ENCODE results near the gene NAGK. TPM values are rescaled to one million over a fixed set of nuclear protein-coding genes. Genes with fewer than 3 reads are reported as not detected.

NAGK gene
- total and polyA plus RNA-seq, 2 of the 8 experiments (the other 6 are each of a cell fraction or from before 2014, with no cell fraction given) = 57.9 to 59.9 TPM

- ChIA-PET POLR2A (ENCODE audit: partially characterized antibody) (no interaction called here), CTCF (ENCODE audit: partially characterized antibody) (no interaction called here)
- WGBS, 2 experiments (ENCODE audit: extremely low coverage in 1 of 2, insufficient coverage in 1 of 2, insufficient read length in 1 of 2, insufficient replicate concordance in 2 of 2, low coverage in 1 of 2, low lambda C conversion rate in 2 of 2, missing lambda C conversion rate in 1 of 2) = 85% methylated on average over 20 of the region's 36 CpGs; no CpG with 5 or more reads in 1 of the 2 experiments
- H4K20me1 ChIP-seq (replicated peaks in 1 of 2; ENCODE audit: control insufficient read depth in 1 of 2, insufficient read depth in 2 of 2, low read length in 2 of 2) = no peaks in the 10 kb centered on the region
- H2BK15ac ChIP-seq (ENCODE audit: low read length) = no peak overlapping the region
- no peak overlapping the region for H2BK20ac ChIP-seq (ENCODE audit: low read length)
- no peak overlapping the region for H3K27ac ChIP-seq (ENCODE audit: low read depth, low read length)
- no peaks in the 10 kb centered on the region for H3K79me1 ChIP-seq (ENCODE audit: low read depth, low read length)
- no peak overlapping the region for H3K14ac ChIP-seq (ENCODE audit: insufficient read length)
- H3K56ac ChIP-seq (replicated peaks; ENCODE audit: insufficient read length, low read depth, low read length) = no peak overlapping the region
- no peaks in the 10 kb centered on the region for H3K4me1 ChIP-seq (replicated peaks in 1 of 4; ENCODE audit: control insufficient read depth in 3 of 4, insufficient read depth in 4 of 4, low read length in 3 of 4)
- no peak overlapping the region for H2BK120ac ChIP-seq (replicated peaks; ENCODE audit: low read depth, low read length)
- no peak overlapping the region for H2AK5ac ChIP-seq (ENCODE audit: low read depth, low read length)
- no peak overlapping the region for H3K9ac ChIP-seq (replicated peaks in 1 of 4; ENCODE audit: extremely low read depth in 1 of 4, low read depth in 3 of 4, low read length in 3 of 4)
- no peak overlapping the region for H2AFZ ChIP-seq (ENCODE audit: low read length)
- no peak overlapping the region for H2BK12ac ChIP-seq (ENCODE audit: low read depth, low read length)
- H3K79me2 ChIP-seq (ENCODE audit: control insufficient read depth in 1 of 2, insufficient read depth in 2 of 2, low read length in 2 of 2) = no peaks in the 10 kb centered on the region
- H3K27me3 ChIP-seq (replicated peaks in 1 of 4; ENCODE audit: control insufficient read depth in 3 of 4, extremely low read depth in 1 of 4, insufficient read depth in 3 of 4, low read length in 3 of 4) = no peaks in the 10 kb centered on the region
- H3K4me2 ChIP-seq (ENCODE audit: insufficient read depth in 1 of 2, low read depth in 2 of 2, low read length in 2 of 2) = no peak overlapping the region
- DNase-seq (ENCODE audit: low read depth in 1 of 2, low spot score in 2 of 2) (no peak), FAIRE-seq (no peak)
- no peak overlapping the region for H4K5ac ChIP-seq (ENCODE audit: insufficient read length, low read depth, low read length)
- TF ChIP-seq POLR2A (IDR thresholded peaks at IDR 0.05; ENCODE audit: control extremely low read depth in 1 of 2, low read depth in 2 of 2, low read length in 2 of 2) (no peak), TBP (IDR thresholded peaks at IDR 0.05; ENCODE audit: low read depth, low read length) (no peak), CBX8 (IDR thresholded peaks at IDR 0.05; ENCODE audit: borderline replicate concordance, low read depth, low read length) (no peak), NRF1 (IDR thresholded peaks at IDR 0.05; ENCODE audit: low read depth, low read length) (no peak), SUZ12 (IDR thresholded peaks at IDR 0.05; ENCODE audit: low read length) (no peak), SRF (IDR thresholded peaks at IDR 0.05; ENCODE audit: low read depth, low read length) (no peak)
- no peak overlapping the region for H3K4ac ChIP-seq (replicated peaks; ENCODE audit: insufficient read length, low read depth, low read length)
- H4K8ac ChIP-seq (ENCODE audit: extremely low read depth, insufficient read depth, low read length) = no peak overlapping the region
- H3K9me3 ChIP-seq (ENCODE audit: insufficient read depth in 2 of 2, low read depth in 1 of 2, low read length in 1 of 2) = no peaks in the 10 kb centered on the region
- no peak overlapping the region for H4K91ac ChIP-seq (replicated peaks; ENCODE audit: insufficient read length, low read length)
- no peak overlapping the region for H2BK5ac ChIP-seq (ENCODE audit: low read depth, low read length)
- no peak overlapping the region for H3K23ac ChIP-seq (ENCODE audit: insufficient read length)
- no peaks in the 10 kb centered on the region for H3K23me2 ChIP-seq (ENCODE audit: low read depth, low read length)
- H3K36me3 ChIP-seq (ENCODE audit: control insufficient read depth in 2 of 4, insufficient read depth in 4 of 4, low read length in 3 of 4) = no peaks in the 10 kb centered on the region
- H3K4me3 ChIP-seq (ENCODE audit: extremely low read depth in 1 of 4, insufficient read depth in 2 of 4, low read depth in 3 of 4, low read length in 4 of 4) = no peak overlapping the region
- no peak overlapping the region for H3K18ac ChIP-seq (ENCODE audit: extremely low read depth, low read length)
Measured at GRCh38 chr2:71043531-71044407, 24.7 kb upstream of the NAGK start.

All from H1 (cell line).